NCI-H2196 (cell line): Measurements from ENCODE around the gene CD2AP.
"Not testable (repeated sequence)": the region's sequence is repeated elsewhere in the genome, so short reads cannot be mapped to it uniquely, and the experiment has no call there.

Source experiments
- DNase-seq: peaks from one replicate; lab custom pipeline; 2025; ENCODE audit not compliant: unreplicated experiment; lab: John Stamatoyannopoulos, UW

The CD2AP gene

DNA sequence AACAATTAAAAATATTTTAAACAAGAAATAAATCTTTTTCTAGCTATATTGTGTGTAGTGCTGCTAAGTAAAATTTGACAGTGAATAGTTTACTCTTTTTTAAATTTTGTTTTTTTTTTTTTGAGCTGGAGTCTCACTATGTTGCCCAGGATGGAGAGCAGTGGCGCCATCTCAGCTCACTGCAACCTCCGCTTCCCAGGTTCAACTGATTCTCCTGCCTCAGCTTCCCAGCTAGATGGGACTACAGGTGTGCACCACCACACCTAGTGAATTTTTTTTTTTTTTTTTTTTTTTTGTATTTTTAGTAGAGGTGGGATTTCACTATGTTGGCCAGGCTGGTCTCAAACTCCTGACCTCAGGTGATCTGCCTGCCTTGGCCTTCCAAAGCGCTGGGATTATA is 75.7 kb downstream of the CD2AP start:
- DNase-seq: not testable (repeated sequence)

DNA sequence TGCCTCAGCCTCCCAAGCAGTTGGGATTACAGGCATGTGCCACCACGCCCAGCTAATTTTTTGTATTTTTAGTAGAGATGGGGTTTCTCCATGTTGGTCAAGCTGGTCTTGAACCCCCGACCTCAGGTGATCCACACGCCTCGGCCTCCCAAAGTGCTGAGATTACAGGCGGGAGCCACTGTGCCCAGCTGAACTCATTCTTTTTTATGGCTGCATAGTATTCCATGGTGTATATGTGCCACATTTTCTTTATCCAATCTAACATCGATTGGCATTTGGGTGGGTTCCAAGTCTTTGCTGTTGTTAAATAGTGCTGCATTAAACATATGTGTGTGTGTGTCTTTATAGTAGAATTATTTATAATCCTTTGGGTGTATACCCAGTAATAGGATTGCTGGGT is 78.9 kb downstream of the CD2AP start:
- DNase-seq: not testable (repeated sequence)

DNA sequence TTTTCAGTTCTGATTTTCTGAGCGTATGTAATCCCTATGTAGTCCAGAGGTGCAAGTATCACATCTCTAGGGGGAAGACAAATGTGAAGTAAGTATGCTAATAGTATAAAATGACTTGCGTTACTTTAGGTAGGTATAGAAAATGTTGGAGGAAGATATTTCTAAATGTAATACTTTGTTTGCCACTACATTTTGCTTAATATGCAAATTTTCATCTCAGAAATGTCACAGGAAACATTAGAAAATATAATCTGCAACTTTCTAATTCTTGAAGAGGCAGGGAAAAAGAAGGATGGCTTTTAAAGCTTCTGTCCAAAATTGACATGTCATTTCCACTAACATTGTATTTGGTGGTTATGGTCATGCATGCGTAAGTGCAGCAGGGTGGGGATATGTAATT is 85.6 kb downstream of the CD2AP start:
- DNase-seq: no peak

DNA sequence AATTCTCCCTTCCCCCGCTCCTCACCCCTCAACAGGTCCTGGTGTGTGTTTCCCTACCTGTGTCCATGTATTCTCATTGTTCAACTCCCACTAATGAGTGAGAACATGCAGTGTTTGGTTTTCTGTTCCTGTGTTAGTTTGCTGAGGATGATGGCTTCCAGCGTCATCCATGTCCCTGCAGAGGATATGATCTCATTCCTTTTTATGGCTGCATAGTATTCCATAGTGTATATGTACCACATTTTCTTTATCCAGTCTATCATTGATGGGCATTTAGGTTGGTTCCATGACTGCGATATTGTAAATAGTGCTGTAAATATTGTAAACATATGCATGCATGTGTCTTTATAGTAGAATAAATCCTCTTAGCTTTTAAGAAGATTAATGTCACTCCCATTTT is 89.0 kb downstream of the CD2AP start:
- DNase-seq: not testable (repeated sequence)

DNA sequence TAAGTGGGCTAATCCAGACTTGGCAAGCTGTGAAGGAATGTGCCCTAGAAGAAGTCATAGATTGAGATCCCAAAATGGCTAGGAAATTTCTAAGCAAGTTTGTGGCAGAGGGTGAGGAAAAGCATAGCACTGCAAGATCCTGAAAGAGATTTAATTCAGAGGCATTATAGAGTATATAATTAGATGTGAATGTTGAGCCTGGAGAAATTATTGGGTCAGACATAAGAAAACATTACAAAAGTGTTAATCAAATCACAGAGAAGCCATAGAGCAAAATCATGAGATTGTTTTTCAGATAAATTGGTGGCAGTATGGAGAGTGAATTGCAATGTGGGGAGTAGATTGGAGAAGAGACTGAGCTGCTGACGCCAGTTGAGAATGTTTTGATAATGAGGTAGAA is 90.0 kb downstream of the CD2AP start:
- DNase-seq: no peak

DNA sequence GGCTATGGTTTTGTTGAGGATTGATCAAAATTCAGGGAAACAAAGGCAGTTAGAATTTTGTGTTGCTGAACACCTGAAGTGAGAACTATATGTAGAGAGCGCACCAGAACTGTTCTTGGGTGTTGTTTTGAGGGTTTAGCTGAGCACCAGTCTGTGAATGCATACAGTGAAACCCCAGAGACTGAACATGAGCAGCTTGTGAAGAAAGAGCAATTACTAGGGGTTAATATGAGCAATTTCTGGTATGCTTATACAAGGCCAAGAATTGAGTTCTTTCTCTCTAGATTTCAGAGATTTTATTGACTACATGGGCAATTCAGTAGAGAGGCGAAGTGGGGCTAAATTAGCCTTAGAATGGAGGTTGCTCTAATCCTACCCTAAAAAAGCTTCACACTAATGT is 93.9 kb downstream of the CD2AP start:
- DNase-seq: no peak

DNA sequence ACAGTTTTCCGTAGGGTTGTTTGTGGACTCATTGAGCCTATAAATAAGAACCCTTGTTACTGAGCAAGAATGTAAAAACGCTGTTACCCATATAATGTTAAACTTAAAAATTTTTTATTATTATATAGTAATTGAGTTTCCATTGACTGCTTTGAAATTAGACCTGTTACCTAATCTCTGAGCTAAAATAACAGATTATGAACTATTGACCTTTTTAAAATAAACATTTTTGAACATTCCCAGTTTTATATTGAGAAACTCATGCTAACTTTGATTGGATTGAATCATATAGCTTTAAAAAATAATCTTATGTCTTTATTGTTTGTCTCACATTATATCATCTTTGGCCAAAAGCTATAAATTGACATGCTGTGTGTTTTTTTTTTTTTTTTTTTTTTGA is 95.5 kb downstream of the CD2AP start:
- no peak for DNase-seq

DNA sequence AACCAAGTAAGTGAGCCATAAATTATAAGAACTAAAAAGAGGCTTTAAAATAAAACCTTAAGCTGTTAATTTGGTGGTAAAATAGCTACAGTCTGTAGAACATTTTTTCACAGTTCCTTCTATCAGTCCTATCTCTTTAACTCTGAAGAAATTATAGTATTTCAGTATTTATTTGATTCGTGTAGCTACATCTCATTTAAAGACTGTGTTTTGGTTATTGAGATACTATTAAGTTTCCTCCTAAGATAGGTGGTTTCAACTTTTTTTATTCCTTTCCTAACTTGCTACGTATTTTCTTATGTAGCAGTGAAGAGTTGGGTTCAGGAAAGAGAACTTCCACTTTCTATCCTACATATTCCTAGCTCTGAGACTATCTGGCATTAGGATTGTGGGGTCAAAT is 97.2 kb downstream of the CD2AP start:
- no peak for DNase-seq

DNA sequence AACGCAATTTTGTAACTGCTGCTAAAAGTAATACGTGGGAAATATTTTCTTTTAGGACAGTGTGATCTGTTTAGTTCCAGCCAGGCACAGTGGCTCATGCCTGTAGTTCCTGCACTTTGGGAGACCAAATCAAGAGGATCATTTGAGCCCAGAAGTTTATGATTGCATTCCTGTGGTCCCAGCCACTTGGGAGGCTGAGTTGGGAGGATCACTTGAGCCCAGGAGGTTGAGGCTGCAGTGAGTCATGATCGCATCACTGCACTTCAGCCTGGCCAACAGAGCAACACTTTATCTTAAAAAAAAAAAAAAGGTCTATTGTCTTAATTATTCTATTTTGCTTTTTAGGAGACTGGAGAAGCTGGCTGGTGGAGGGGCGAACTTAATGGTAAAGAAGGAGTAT is 101.5 kb downstream of the CD2AP start:
- DNase-seq: no peak

DNA sequence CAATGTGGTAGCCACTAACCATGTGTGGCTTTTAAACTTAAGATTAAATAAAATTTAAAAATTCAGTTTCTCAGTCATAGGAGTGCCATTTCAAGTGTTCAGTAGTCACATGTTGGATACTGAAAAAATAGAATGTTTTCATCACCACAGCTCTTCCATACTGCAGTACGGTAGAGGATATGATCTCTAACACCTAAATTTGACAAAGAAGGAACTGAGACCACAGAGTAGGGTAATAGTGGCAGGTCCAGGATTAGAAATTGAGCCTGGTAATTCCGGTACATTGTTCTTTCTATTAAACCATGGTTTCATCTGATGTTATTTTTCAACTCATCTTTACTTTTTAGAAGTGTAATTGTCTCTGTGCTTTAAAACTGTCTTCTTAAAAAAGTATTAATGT is 104.0 kb downstream of the CD2AP start:
- no peak for DNase-seq

DNA sequence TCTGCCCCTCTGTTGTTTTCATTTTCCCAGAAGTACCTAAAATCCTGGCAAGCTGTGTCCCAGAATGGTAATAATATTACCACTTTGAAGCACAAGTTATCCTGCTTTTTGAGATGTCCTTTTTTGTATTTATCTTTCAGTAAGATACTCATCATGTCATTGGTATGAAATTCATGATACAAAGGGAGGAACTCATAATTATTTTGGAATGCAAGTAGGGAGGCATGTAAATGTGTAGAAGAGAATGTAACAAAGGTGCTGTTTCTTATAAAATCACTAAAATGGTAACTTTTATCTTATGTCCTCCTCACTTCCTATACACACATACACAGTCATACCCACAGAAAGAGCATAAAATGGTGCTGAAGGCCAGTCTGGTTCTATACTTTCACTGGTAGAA is 109.9 kb downstream of the CD2AP start:
- DNase-seq: no peak

DNA sequence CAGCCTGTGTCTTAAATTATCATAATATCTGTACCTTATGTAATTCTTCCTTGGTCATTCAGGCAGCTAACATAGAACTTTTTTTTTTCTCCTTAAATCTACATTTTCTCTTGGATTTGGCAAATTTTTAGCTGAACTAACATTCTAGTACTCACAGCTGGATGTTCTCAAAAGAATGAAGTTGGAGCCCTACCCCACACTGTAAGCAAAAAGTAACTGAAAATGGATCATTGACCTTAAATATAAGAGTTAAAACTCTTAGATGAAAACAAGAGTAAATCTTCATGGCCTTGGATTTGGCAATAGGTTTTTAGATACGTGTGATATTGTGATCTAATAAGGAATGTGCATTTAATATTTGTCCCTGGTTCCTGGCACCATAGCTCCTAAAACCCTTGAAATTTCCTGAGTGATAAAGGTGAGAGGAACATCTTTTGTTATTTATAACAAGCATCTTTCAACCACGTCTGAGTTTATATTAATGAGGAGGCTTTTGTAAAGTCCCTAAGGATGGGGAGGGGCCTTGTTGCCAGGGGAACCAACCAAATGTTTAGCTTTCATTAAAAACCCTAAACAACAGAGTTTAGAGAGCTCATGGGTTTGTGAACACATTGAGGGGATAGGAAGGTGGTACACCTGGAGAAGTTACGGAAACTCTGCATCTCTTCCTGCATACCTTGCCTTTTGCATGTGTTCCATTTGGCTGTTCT is 114.7 kb downstream of the CD2AP start:
- DNase-seq: no peak

DNA sequence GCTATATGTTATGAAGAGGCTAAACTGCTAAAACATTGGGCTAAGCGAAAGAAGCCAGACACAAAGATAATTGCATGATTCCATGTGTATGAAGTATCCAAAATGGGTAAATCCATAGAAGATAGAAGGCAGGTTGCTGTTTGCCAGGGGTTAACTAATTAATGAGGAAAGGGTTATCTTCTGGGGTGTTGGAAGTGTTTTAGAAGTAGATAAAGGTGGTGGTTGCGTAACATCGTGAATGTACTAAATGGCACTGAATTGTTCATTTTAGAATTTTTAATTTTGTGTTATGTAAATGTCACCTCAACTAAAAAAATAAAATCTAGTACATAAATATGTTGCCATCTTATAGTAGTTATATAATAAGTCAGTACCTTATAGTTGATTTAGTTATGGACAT is 116.4 kb downstream of the CD2AP start:
- DNase-seq: no peak

DNA sequence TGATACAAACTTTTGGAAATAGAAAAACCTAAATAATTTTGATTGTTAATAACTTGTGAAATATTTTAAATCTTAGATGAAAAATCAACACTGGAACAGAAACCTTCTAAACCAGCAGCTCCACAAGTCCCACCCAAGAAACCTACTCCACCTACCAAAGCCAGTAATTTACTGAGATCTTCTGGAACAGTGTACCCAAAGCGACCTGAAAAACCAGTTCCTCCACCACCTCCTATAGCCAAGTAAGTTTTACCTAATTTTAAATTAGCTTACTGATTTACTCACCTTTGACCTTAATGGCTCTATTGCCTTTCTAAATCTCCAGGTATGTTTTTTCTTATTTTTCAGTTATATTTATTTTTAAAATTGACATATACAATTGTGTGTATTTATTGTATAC is 118.2 kb downstream of the CD2AP start:
- no peak for DNase-seq

DNA sequence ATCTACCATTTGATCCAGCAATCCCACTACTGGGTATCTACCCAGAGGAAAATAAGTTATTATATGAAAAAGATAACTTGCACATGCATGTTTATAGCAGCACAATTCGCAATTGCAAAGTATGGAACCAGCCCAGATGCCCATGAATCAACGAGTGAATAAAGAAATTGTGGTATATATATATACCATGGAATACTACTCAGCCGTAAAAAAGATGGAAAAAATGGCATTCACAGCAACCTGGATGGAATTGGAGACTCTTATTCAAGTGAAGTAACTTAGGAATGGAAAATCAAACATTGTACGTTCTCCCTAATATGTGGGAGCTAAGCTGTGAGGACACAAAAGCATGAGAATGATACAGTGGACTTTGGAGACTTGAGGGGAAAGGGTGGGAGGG is 120.8 kb downstream of the CD2AP start:
- no peak for DNase-seq

DNA sequence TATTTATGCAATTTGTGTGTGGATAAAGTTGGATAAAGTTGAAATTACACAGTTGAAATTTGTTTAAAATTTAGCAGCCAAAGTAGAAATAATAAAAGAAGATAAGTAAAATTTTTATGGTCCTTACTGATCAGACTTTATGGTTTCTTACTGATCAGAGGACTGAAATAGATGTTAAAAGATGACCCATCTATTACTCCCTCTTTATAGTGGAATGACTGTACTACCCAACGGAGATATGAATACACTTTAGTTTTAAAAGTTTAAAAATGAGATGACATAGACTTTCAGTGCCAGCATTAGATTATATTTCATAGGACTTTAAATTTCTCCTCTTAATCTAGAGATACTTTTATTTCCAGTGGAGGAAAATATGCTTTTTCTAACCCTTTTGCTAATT is 121.9 kb downstream of the CD2AP start:
- no peak for DNase-seq

DNA sequence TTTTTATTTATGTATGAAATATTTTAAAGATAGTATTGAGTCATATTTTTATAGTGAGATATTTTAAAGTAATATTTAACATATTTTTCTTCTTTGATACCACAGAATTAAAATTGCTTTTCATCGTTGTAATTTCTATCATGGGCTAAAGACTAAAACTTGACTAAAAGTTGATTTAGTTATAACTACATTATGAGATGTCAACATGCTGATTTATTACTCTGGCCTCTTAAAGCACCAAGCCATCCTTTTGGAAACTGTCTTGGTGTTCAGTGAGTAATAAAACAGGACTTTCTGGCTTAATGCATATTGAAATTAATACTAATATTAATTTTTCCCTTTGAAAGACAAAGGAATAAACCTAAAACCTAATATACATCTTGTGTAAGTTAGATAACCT is 125.6 kb downstream of the CD2AP start:
- no peak for DNase-seq

DNA sequence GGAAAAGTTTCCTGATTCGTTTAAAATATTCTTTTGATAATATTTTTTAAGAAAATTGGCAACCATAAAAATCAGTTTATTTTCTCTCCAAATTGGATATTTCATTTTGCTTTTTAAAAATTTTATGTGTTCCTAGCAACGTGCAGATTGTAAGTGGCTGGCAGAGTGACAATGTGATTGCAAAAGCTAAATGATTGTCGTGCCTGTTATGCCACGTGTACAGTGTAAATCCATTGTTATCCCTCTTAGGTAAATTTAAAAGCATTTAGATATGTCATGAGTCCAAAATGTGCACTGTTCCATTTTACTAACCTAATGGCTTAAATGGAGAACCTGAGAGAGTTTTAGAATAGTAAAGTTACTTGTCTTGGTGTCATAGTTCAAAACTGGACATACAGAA is 126.4 kb downstream of the CD2AP start:
- DNase-seq: no peak

DNA sequence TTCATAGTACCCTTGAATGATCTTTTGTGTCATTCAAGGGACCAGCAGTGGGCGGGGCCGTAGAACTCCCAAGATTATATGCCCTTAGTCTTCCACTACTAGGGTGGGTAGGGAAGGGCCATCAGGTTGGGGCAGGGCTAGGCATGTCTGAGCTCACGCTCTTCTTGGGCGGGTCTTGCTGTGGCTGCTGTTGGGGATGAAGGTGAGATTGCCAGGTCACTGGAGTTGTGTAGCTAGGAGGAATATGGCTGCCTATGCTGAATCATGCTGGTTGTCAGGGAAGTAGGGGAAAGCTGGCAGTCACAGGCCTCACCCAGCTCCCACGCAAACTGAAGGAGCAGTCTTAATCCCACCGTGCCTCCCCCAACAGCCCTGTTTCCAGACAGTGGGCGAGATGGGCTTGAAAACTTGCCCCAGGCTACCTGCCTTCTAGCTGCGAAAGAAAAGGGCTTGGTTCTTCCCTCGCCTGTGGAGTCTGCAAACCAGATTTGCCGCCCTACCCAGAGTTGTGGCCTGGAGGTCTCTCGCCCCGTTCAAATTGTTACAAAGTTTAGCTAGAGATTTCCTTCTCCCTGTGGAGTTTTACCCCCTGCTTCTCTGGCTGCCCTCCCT is 144.4 kb downstream of the CD2AP start:
- DNase-seq: no peak

DNA sequence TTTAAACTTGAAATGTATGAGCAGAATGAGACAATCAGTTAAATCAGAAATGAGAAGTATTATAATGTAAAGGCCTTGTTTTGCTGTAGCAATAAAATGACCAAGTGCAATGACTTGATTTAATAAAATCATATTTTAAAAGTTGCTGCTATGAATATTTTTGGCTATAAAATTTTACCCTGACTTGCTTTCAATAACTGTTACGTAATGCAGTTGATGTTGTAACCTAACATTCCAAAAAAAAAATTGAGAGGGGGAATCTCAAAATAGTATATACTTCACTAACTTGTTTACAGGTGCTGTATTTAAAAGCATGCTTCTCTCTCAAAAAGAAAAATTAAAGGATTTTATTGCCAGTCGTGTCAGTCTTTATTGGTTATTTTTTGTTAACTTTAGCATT is 149.2 kb downstream of the CD2AP start:
- no peak for DNase-seq

DNA sequence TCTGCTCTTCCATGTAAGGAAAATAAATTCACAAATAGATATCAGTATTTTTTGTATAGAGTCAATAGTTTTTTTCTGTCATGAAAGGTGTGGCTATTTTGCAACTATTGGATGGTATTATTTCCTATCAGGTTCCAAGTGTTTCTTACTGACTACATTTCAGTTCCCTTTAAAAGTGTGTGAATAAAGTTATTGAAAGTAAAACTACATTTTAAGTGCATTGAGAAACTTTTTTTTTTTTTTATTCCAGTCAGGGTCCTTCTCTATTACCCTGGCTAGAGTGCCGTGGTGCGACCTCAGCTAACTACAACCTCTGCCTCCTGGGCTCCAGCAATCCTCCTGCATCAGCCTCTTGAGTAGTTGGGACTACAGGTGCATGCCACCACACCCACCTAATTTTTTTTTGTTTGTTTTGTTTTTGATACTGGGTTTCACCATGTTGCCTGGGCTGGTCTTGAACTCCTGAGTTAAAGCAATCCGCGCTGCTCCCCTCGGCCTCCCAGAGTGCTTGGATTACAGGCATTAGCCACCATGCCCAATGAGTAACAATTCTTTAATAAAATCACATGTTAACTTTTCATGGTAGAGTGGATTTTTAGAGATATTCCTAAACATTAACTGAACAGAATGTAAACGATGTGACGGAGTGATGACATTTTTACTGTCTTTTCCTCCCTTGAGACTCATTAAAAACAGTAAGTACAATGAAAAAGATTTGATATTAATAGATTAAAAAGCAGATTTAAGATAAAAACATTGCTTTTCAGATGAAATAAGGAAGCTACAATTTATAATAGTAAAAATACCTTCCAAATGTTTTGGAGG is 151.1 kb downstream of the CD2AP start:
- no peak for DNase-seq

DNA sequence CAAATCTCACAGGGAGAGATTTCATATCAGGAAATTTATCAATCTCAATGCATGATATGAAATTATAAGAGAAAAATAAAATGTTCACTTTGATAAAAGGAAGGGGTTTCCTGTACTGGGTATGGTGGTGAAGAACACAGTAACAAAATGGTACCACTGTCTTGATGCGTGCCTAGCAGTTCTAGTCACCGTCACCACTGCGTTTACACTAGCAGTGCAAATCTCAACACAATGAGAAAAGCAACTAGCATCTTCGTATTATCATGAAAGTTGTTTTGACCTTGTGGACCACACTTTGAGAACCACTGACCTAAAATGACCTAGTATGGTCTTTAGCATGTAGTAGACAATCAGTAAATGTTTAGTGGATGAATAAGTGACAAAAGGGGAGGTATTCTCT is 152.4 kb downstream of the CD2AP start:
- DNase-seq: no peak
